HG02840 (cell line): ENCODE data around the gene PIK3CD.
"Not testable (repeated sequence)": the region's sequence is repeated elsewhere in the genome, so short reads cannot be mapped to it uniquely, and the experiment has no call there.

Experiments
- ATAC-seq: cut with Tn5 transposase; IDR thresholded peaks from one replicate; pipeline ENCODE4 v1.9.1; 2021; ENCODE audit warnings: mild to moderate bottlenecking, moderate library complexity, moderate number of reproducible peaks; ENCODE audit not compliant: unreplicated experiment, low FRiP score

Gene PIK3CD

DNA sequence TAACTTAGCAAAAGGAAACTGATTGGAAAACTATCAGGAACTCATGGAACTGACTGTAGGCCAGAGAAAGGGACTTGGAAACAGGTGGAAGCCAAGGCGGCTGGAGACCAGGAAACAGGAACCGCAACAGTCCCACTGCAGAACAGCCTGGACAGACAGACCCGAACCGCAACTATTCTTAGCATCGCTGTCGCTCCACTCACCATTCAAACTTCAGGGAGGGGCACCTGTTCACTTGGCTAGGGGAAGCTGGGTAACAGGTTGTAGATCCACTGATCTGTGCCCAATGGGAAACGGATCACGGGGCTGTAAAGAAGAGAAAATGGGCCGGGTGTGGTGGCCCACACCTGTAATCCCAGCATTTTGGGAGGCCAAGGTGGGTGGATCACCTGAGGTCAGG lies 110.3 kb downstream of the PIK3CD start:
- no peak for ATAC-seq

DNA sequence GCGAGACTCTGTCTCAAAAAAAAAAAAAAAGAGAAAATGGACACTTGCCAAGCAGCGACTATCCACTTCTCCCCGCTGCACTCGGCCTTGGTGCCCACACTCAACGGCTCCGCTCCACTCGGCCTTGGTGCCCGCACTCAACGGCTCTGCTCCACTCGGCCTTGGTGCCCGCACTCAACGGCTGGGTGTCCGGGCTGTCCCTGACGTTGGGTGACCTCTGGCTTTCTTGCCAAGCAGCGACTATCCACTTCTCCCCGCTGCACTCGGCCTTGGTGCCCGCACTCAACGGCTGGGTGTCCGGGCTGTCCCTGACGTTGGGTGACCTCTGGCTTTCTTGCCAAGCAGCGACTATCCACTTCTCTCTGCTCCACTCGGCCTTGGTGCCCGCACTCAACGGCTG lies 110.9 kb downstream of the PIK3CD start:
- not testable (repeated sequence) for ATAC-seq

GRCh38 chr1:9763914-9764313 lies 112.4 kb downstream of the PIK3CD start:
- no peak for ATAC-seq

GRCh38 chr1:9764550-9764949 lies 113.0 kb downstream of the PIK3CD start:
- ATAC-seq = no peak

- ATAC-seq = no peak
Measured at GRCh38 chr1:9766759-9767442, 115.4 kb downstream of the PIK3CD start.

DNA sequence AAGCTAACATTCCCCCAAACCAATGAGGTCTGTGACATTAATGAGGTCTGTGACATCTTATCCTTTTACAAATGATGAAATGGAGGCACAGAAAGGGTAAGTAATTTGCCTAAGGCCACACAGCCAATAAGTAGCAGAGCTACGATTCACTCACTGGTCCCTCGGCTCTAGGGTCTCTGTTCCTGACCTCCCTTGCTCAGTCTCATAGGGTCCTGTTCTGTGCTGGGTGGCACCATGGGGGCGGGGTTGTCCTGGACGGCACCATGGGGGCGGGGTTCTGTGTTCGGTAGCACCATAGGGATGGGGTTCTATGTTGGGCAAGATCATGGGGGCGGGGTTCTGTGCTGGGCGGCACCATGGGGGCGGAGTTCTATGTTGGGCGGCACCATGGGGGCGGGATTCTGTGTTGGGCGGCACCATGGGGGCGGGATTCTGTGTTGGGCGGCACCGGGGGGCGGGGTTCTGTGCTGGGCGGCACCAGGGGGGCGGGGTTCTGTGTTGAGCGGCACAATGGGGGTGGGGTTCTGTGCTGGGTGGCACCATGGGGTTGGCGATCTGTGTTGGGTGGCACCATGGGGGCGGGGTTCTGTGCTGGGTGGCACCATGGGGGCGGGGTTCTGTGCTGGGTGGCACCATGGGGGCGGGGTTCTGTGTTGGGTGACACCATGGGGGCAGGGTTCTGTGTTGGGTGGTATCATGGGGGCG lies 116.6 kb downstream of the PIK3CD start:
- ATAC-seq = no peak

- ATAC-seq = no peak
Measured at GRCh38 chr1:9768983-9769382, 117.5 kb downstream of the PIK3CD start.

DNA sequence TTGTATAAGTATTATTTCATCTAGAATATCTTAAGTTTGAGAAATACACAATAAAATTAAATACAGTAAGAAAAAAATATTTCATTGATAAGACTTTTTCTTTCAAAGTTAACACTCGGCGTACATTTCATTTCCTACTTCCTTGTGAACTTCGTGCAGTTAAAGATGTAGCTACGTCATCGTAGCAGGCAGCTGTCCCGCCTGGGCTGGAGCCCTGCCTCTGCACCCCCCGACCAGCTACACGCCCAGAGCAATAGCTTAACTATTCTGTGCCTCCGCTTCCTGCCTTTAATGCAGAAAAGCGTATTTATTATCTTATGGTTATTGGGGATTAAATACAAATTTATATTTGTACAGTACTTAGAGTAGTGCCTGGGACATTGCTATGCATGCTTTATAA lies 118.8 kb downstream of the PIK3CD start:
- ATAC-seq = no peak

DNA sequence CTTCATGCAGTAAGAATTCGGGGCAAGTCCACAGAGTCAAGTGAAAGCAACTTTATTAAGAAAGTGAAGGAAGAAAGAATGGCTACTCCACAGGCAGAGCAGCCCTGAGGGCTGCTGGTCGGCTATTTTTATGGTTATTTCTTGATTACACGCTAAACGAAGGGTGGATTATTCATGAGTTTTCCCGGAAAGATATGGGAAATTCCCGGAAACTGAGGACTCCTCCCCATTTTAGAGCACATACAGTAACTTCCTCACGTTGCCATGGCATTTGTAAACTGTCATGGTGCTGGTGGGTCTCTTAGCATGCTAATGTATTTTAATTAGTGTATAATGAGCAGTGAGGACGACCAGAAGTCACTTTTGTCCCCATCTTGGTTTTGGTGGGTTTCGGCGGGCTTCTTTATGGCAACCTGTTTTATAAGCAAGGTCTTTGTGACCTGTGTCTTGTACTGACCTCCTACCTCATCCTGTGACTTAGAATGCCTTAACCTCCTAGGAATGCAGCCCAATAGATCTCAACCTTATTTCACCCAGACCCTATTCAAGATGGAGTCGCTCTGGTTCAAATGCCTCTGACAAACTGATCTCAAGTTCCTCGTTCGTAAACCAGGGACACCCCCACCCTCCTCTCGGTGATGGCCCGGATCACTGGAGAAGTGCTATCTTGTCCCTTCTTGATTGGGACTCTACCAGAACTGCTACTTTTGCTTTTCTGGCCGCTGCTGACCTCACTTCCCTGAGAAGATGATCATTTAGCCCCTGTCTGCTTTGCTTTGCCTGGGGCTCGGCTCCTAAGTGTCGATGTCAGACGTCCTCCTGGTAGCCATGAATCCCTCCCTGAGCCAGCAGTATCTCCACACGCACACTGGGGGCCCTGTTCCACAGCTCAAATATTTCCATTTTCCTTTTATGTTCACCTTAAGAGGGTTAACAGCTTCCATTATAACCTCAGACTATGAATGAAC lies 123.5 kb downstream of the PIK3CD start:
- no peak for ATAC-seq

DNA sequence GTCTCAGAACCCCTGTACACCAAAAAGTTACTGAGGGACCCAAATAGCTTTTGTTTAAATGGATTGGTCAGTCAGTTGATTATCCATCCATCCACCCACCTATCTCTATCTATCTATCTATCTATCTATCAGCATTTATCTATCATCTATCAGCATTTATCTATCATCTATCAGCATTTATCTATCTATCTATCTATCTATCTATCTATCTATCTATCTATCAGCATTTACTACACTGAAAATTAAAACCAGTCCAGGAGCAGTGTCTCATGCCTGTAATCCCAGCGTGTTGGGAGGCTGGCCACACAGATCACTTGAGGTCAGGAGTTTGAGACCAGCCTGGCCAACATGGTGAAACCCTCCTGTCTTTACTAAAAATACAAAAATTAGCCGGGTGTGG lies 125.2 kb downstream of the PIK3CD start:
- ATAC-seq = no peak
